Muscle layer of colon (tissue), 2 donors: Measurements from ENCODE around the gene FAM163B.
"Not testable (repeated sequence)": the region's sequence is repeated elsewhere in the genome, so short reads cannot be mapped to it uniquely, and the experiment has no call there.

Source experiments
- H3K27ac ChIP-seq: one replicate; pipeline ENCODE4 v1.7.0; 2013; ENCODE audit warnings: low read depth, mild to moderate bottlenecking, low read length, moderate library complexity
- H3K27me3 ChIP-seq, 2 donors: one replicate each; pipeline ENCODE4 v1.7.0; 2013; ENCODE audit warnings: low read length in 2 of 2, mild to moderate bottlenecking in 2 of 2; ENCODE audit not compliant: insufficient read depth in 2 of 2, control insufficient read depth in 1 of 2
- H3K36me3 ChIP-seq: one replicate; pipeline ENCODE4 v1.7.0; 2013; ENCODE audit warnings: mild to moderate bottlenecking, low read length; ENCODE audit not compliant: insufficient read depth
- H3K4me1 ChIP-seq: one replicate; pipeline ENCODE4 v1.7.0; 2013; ENCODE audit warnings: mild to moderate bottlenecking, low read length; ENCODE audit not compliant: insufficient read depth
- H3K4me3 ChIP-seq, 2 donors: one replicate each; pipeline ENCODE4 v1.7.0; 2013; ENCODE audit warnings: low read length in 2 of 2, low read depth in 1 of 2, mild to moderate bottlenecking in 1 of 2, moderate library complexity in 1 of 2
- H3K9ac ChIP-seq: one replicate; pipeline ENCODE4 v1.7.0; 2013; ENCODE audit warnings: low read length
- H3K9me3 ChIP-seq: one replicate; pipeline ENCODE4 v1.7.0; 2013; ENCODE audit warnings: mild to moderate bottlenecking, low read length
- donor health status: abdominal sarcoma.
- donor health status: Adenocarcinoma of cecum.

Gene FAM163B

DNA sequence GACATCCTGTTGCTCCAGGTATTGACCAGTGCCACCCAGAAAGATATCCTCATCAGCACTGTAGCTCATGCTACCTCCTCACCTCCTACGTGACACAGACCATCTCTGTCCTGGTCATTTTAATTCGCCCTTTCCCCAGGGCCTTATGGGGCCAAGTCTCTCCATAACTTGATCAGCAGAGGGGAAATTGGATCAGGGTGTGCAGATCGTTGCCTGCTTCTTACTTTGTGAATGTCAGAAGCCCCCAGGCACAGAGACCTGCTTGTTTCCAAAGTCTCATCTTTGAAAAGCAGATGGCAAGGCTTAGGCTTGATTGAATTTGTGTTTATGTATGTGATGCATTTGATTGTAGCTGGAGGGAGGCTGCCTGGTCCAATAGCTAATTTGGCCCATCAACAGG, 18.2 kb upstream of the FAM163B start:
- Histone ChIP-seq H3K9me3 (no peaks in the 10 kb centered on the region), H3K27me3 (no peaks in the 10 kb centered on the region), H3K4me3 (no peak overlapping the region), H3K27ac (no peak overlapping the region), H3K36me3 (no peaks in the 10 kb centered on the region), H3K4me1 (no peaks in the 10 kb centered on the region), H3K9ac (no peak overlapping the region)

GRCh38 chr9:133626008-133626407, 16.8 kb upstream of the FAM163B start:
- H3K4me3 ChIP-seq, result not testable (repeated sequence)

DNA sequence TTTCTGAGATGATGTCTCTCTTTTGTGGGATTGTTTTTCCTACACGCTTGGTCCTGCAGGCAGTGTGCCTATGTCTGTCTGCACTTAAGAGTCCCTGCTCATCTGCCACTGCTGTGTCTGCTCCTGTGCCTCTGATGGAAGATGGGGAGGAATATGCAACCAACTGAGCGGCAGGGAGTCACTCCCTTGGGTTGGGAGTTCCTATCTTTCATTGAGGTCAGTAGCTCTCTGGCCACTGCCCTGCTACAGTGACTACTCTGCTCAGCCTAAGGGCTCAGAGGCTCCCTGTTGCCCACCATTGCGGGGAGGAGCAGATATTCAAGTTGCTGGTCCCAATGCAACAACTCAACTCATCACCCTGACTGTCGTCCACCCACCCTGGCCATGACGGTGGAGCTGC, 13.4 kb upstream of the FAM163B start:
- H3K27me3 ChIP-seq, result peaks cover 4 to 5% of the 10 kb centered on the region in 2 donors

More at GRCh38 chr9:133626008-133626407, 16.8 kb upstream of the FAM163B start:
- not testable (repeated sequence) for H3K27me3 ChIP-seq, H3K4me1 ChIP-seq, H3K9ac ChIP-seq, H3K9me3 ChIP-seq, H3K27ac ChIP-seq, H3K36me3 ChIP-seq

DNA sequence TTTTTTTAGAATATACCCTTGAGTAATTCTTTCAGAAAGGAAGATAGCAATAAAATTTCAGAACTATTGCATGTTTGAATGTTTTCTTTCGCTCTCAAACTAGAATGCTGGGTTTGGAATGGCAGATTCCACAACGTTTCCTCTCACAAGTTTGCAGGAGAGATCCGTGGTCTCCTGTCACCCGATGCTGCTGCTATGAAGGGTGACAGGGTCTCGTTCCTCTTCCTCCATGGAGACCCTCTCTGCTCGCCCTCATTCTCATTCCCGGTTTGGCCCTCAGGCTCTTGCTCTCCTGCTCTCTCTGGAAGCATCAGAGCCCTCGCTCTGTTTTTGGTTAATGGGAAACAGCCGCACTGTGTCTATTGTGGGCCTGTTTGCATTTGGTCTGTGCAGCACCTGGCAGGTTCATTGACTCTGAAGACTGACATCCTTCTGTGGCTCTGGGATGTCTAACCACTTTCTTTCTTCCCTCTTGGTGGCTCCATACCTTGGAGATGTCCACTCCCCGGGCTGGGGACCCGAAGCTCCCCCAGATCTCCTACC, 12.6 kb upstream of the FAM163B start:
- Histone ChIP-seq H3K27me3 (peaks cover 4 to 5% of the 10 kb centered on the region in 2 donors), H3K4me3 (no peak overlapping the region)

More for the DNA sequence above, 13.4 kb upstream of the FAM163B start:
- H3K9ac ChIP-seq, result no peak overlapping the region
- H3K36me3 ChIP-seq, result no peaks in the 10 kb centered on the region
- no peak overlapping the region for H3K4me3 ChIP-seq
- H3K9me3 ChIP-seq, result no peaks in the 10 kb centered on the region
- no peak overlapping the region for H3K27ac ChIP-seq
- H3K4me1 ChIP-seq, result no peaks in the 10 kb centered on the region

DNA sequence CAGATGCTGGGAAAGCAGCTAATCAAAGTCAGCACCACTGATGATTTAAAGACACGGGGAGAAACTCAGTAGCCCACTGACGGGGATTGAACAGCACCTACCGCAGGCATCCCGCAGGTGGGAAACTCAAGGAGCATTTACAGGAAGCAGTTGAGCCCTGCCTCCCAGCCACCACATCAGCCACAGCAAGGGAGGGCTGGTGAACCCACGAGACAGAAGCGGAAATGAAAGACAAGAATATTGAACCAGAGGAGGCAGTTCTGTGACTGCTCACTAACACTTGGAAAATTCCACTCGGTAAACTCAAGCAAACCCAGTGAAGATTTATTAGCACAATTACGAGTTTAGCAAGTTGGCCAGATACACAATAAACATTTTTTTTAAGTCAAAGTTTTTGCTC, 10.6 kb upstream of the FAM163B start:
- no peaks in the 10 kb centered on the region for H3K36me3 ChIP-seq
- H3K27me3 ChIP-seq, result peaks cover 4 to 5% of the 10 kb centered on the region in 2 donors

More for the DNA sequence above, 12.6 kb upstream of the FAM163B start:
- no peaks in the 10 kb centered on the region for H3K9me3 ChIP-seq
- H3K36me3 ChIP-seq, result no peaks in the 10 kb centered on the region
- no peaks in the 10 kb centered on the region for H3K4me1 ChIP-seq
- H3K27ac ChIP-seq, result no peak overlapping the region
- no peak overlapping the region for H3K9ac ChIP-seq

GRCh38 chr9:133618726-133619125, 9.5 kb upstream of the FAM163B start:
- no peak overlapping the region for H3K4me3 ChIP-seq

More for the DNA sequence above, 10.6 kb upstream of the FAM163B start:
- Histone ChIP-seq H3K9me3 (no peaks in the 10 kb centered on the region), H3K4me3 (no peak overlapping the region), H3K9ac (no peak overlapping the region), H3K27ac (no peak overlapping the region), H3K4me1 (no peaks in the 10 kb centered on the region)

DNA sequence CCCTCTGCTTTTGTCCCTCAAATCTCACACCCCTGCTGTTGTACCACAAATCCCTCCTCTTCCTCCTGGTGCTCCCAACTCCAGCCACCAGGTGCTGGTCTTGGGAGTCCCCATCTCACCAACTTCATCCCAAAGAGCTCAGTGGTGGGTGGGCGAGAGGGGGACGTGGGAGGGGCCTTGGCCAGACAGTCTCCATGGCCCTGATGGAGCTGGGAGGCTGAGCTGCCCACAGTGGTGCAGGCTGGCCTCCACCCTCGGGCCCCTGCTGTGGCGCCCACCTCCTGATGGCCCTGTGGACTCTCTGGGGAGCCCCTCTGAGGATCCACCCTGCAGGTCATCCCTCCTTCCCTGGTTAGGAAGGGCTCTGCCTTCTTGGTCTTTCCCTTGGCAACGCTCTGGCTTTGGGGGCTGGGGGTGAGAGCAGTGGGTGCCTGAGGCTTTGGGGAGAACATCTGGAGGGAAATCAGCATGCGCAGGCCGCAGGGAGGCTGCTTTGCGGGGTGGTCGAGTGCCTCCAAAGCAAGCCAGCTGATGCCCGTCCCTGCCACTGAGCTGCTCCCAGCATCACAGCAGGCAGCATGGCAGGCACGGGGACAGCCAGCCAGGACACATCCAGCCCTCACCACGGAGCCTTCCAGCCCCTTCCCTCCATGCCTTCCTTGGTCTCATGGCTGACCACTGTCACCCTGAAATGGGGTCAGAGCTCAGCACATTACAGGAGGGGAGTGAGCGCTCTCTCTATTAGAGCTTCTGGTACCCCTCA, 7.6 kb upstream of the FAM163B start:
- Histone ChIP-seq H3K27me3 (peaks cover 4 to 5% of the 10 kb centered on the region in 2 donors), H3K36me3 (no peaks in the 10 kb centered on the region), H3K9ac (no peak overlapping the region), H3K4me1 (no peaks in the 10 kb centered on the region), H3K4me3 (no peak overlapping the region), H3K27ac (no peak overlapping the region), H3K9me3 (no peaks in the 10 kb centered on the region)

More at GRCh38 chr9:133618726-133619125, 9.5 kb upstream of the FAM163B start:
- H3K4me1 ChIP-seq, result no peaks in the 10 kb centered on the region
- no peak overlapping the region for H3K9ac ChIP-seq
- no peak overlapping the region for H3K27ac ChIP-seq
- H3K9me3 ChIP-seq, result no peaks in the 10 kb centered on the region
- H3K27me3 ChIP-seq, result peaks cover 4 to 5% of the 10 kb centered on the region in 2 donors
- no peaks in the 10 kb centered on the region for H3K36me3 ChIP-seq

- Histone ChIP-seq H3K4me3 (no peak overlapping the region), H3K9me3 (no peaks in the 10 kb centered on the region), H3K27ac (no peak overlapping the region), H3K36me3 (no peaks in the 10 kb centered on the region), H3K27me3 (peaks cover 9 to 11% of the 10 kb centered on the region in 2 donors), H3K4me1 (no peaks in the 10 kb centered on the region), H3K9ac (no peak overlapping the region)
Measured at GRCh38 chr9:133615606-133616188, 6.5 kb upstream of the FAM163B start.

DNA sequence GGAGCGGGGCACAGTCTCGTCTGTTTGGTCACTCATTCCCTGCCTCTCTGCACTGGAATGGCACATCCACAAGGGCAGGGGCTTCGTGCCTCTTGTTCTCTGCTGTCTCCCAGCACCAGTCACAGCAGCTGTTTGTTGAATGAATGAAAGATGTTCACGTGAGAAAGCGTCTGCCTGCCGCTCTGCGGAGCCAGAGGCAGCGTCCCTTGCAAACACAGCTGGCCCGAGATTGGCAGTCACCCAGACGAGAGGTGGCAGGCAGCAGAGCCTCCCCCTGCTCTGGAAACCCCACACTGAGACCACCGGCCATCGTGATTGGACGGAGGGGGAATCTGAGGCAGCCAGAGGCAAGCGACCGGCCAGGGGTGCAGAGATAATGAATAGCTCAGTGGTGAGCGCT, 6.0 kb upstream of the FAM163B start:
- Histone ChIP-seq H3K27me3 (peaks cover 9 to 15% of the 10 kb centered on the region in 2 donors), H3K36me3 (no peaks in the 10 kb centered on the region), H3K4me3 (no peak overlapping the region), H3K9ac (no peak overlapping the region), H3K4me1 (no peaks in the 10 kb centered on the region), H3K27ac (no peak overlapping the region), H3K9me3 (no peaks in the 10 kb centered on the region)

- Histone ChIP-seq H3K9ac (no peak overlapping the region), H3K27ac (no peak overlapping the region), H3K36me3 (no peaks in the 10 kb centered on the region), H3K4me1 (no peaks in the 10 kb centered on the region), H3K27me3 (peaks cover 13 to 19% of the 10 kb centered on the region in 2 donors), H3K9me3 (no peaks in the 10 kb centered on the region), H3K4me3 (no peak overlapping the region)
Measured at GRCh38 chr9:133614678-133615077, 5.5 kb upstream of the FAM163B start.

DNA sequence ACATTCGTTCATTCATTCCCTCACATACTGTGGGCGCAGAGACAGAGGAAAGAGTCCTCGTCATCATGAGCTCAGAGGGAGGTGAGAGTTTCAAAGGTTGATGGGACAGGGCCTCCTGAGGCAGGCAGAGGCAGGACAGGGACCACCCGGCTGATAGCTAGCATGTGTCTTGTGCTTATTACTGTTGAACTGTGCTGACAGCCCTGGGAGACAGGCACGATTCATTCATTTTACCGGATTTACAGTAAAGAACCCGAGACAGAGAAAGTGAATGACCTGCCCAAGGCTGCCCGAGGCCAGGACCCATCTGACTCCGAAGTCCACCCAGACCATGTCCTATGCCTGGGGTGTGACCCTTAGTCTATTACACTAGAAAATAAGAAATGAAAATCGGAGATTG, 4.9 kb upstream of the FAM163B start:
- Histone ChIP-seq H3K36me3 (no peaks in the 10 kb centered on the region), H3K4me1 (no peaks in the 10 kb centered on the region), H3K27me3 (peaks cover 14 to 22% of the 10 kb centered on the region in 2 donors), H3K4me3 (no peak overlapping the region), H3K9me3 (no peaks in the 10 kb centered on the region), H3K27ac (no peak overlapping the region), H3K9ac (no peak overlapping the region)
